Right ventricle myocardium superior (tissue), 1 donor: ENCODE measurements around the gene TWF2. TPM values are rescaled to one million over a fixed set of nuclear protein-coding genes. Genes with fewer than 3 reads are reported as not detected.
A peak's percentile ranks its signal among the peaks of the same experiment; 100 is the strongest.

ENCODE experiments used
- ATAC-seq: fragments of 200-7000 bp; cut with Tn5 transposase; one replicate; pipeline ENCODE4 v1.9.1; 2020; ENCODE audit warnings: mild to moderate bottlenecking; ENCODE audit not compliant: poor library complexity
- DNase-seq: peaks from one replicate; pipeline ENCODE4 v3.0.0-alpha.2; 2020
- intact Hi-C: fragments of 100-400 bp; cut with DNase I; formaldehyde crosslinking; loops from one replicate; pipeline ENCODE4 v1.11.2; 2022
- total RNA-seq: library from RNA; stranded (reverse); fragmentation: NEBNext Ultra II Directional; extraction: Animal tissue kit (Norgen Biotek cat#: 25700); gene quantifications from one replicate; pipeline ENCODE4 v1.2.1, GENCODE V29; 2021
- donor health status: DM: no; HTN: yes; CAD: no; lungs with severe emphysema.

Gene TWF2
- total RNA-seq, 1 donor from 2014 or later, result 131 TPM

DNA sequence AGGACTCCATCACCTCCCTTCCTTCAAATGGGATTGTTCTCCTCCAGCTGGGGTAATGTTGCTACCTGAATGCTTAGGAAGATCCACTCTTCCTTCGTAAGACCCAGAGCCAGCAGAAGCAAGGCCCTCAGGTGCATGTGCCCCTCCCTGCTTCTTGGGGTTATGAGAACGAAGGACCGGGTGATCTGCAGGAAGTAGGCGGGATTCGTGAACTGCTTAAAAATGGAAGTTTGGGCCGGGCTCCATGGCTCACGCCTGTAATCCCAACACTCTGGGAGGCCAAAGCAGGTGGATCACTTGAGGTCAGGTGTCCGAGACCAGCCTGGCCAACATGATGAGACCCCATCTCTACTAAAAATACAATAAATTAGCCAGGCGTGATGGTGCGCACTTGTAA lies 21.6 kb downstream of the TWF2 start:
- ATAC-seq (no peak), DNase-seq (no peak)
- intact Hi-C loops, result loop anchor here (10.0 kb wide), 1 partner anchor 63 kb away; the partner anchor contains the start of gene POC1A

DNA sequence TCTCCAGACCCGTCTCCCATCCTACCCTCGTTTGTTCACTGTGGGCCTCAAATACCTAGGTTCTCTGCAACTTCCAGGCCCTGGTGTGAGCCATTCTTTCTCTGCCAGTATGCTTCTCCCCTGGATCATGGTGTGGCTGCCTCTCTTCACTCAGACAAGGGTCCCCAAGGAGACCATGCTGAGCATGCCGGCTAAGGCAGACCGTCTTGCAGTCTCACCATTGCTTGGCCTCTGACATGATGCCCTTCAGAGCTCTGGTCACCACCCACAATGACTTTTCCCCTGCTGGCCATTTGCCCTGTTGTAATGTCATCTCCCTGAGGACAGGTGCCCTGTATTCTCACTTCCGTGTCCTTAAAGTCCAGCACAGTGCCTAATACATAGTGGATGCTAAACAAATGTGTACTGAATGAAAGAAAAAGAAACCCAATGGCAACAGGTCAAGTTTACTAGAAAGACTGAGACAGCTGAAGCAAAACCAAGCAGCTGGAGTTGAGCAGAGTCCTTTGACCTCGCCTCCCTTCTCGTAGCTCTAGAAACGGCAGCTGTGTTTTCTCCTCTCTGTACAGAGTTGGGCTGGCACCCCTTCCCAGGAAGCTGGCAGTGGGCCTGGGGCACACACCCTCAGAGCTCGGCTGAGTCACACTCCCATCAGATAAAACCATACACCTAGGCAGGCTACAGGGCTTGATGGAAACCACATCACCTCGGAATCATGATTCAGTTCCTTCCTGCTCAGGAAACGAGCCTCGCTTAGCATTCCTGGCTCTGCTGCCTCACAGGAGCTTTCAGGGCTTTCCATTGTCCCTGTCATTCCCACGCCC lies 22.2 kb downstream of the TWF2 start:
- intact Hi-C loops, result loop anchor here (10.0 kb wide), 1 partner anchor 62 kb away; the partner anchor contains the start of gene POC1A
- ATAC-seq (peak; percentile 47), DNase-seq (peak; percentile 77)

DNA sequence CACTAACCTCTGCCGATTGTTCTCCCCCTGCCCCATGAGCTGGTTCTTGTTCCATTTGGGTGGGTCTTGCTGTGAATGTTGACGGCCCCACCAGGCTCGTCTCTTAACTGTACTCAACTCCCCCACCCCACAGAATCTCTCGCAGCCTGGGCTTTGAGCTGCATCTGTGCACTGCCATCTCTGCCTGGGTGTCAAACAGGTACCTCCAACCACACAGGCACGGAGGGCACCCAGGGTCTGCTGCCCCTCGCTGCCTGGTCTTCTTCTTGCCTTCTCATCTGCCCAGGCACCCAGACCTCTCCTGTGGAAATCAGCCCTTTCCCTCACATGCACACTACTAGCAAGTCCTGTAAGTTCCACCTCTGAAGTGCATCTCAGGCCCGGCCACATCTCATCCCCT lies 23.6 kb downstream of the TWF2 start:
- ATAC-seq (no peak), DNase-seq (peak; percentile 33)
- intact Hi-C loops, result loop anchor here (10.0 kb wide), 1 partner anchor 61 kb away; the partner anchor contains the start of gene POC1A

- intact Hi-C loops, result loop anchor here (10.0 kb wide), 1 partner anchor 59 kb away; the partner anchor contains the start of gene POC1A
- ATAC-seq (no peak), DNase-seq (no peak)
Measured at GRCh38 chr3:52213901-52214300, 25.1 kb downstream of the TWF2 start.

- intact Hi-C loops, result loop anchor here (10.0 kb wide), 1 partner anchor 58 kb away; the partner anchor contains the start of gene POC1A
- no peak for ATAC-seq
- DNase-seq, result peak; percentile 3
Measured at GRCh38 chr3:52213005-52213404, 26.0 kb downstream of the TWF2 start.

GRCh38 chr3:52211268-52211891 lies 27.6 kb downstream of the TWF2 start:
- no peak for ATAC-seq
- intact Hi-C loops, result loop anchor here (10.0 kb wide), 1 partner anchor 57 kb away; the partner anchor contains the start of gene POC1A
- DNase-seq, result peak; percentile 4

DNA sequence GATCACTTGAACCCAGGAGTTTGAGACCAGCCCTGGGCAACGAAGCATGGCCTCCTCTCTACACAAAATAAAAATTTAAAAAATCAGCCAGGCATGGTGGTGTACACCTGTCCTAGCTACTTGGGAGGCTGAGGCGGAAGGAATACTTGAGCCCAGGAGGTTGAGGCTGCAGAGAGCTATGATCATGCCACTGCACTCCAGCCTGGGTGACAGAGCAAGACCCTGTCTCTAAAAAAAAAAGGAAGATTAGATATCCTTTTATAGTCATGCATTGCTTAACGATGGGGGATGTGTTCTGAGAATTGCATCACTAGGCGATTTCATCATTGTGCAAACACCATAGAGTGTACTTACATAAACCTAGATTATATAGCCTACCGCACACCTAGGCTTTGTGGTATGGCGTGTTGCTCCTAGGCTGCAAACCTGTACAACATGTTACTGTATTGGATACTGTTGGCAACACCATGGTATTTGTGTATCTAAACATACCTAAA lies 28.4 kb downstream of the TWF2 start:
- intact Hi-C loops, result loop anchor here (10.0 kb wide), 1 partner anchor 56 kb away; the partner anchor contains the start of gene POC1A
- no peak for DNase-seq
- ATAC-seq, result peak; percentile 51

DNA sequence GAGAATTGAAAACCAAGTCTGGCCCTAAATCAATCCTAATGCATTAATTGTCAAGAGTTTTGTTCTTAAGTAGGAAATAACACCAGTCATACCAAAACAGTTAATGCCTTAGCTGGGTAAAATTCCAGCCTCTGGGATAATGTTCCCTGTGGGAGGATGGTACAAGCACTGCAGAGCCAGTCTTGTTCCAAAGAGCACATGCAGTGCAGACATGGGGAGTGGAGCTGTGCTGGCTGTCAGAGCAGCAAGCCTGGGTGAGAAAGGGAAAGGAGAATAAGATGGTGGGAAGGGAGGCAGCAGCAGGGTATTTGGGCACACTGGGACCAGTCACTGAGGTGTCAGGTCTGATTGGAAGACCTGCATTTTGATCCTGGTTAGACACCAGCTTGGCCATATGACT lies 28.9 kb downstream of the TWF2 start:
- DNase-seq (no peak), ATAC-seq (no peak)
- intact Hi-C loops, result loop anchor here (10.0 kb wide), 1 partner anchor 55 kb away; the partner anchor contains the start of gene POC1A

DNA sequence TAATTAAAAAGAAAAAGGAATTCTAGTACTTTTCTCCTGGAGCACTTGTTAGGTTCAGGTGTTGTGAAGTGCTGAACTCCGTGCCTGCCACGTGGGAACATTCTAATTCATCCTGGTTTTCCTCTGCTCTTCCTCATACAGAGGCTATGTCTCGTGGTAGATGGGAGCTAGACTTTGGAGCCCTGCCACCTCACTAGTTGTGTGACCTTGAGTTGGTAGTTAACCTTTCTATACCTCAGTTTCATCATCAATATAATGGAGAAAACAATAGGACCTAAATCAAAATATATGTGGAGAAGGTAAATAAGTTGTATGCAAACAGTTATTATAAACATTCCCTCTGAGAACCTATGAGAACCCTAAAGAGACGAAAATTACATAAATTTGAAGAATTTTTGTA lies 30.4 kb downstream of the TWF2 start:
- ATAC-seq (no peak), DNase-seq (no peak)
- intact Hi-C loops, result no loop called here

DNA sequence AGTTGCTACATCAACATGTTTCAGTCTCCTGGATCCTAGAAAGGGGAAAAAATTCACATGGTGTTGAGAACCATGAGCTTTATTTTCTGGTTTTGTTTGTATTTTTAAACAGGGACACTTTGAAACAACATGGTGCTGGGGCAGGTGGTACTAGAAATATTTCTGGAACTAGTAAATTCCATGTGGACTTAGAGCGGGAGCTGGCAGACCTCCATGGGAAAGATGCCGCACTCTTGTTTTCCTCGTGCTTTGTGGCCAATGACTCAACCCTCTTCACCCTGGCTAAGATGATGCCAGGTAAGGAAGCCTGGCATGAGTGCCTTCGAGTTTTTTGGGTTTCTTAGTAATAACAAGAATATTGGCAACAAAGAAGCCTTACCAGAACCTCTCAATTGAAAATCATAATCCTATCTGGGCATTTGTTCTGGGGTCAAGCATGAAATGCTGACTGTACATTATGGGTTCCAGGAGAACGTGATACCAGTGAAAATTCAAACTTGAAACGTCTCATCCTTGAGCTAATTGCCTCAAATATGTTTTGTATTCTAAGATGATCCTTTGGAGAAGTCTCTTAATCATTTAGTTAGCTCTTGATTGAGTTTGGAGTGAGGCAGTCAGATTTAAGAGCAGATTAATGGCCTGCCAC lies 33.1 kb downstream of the TWF2 start:
- intact Hi-C loops, result no loop called here
- no peak for ATAC-seq
- DNase-seq, result no peak

DNA sequence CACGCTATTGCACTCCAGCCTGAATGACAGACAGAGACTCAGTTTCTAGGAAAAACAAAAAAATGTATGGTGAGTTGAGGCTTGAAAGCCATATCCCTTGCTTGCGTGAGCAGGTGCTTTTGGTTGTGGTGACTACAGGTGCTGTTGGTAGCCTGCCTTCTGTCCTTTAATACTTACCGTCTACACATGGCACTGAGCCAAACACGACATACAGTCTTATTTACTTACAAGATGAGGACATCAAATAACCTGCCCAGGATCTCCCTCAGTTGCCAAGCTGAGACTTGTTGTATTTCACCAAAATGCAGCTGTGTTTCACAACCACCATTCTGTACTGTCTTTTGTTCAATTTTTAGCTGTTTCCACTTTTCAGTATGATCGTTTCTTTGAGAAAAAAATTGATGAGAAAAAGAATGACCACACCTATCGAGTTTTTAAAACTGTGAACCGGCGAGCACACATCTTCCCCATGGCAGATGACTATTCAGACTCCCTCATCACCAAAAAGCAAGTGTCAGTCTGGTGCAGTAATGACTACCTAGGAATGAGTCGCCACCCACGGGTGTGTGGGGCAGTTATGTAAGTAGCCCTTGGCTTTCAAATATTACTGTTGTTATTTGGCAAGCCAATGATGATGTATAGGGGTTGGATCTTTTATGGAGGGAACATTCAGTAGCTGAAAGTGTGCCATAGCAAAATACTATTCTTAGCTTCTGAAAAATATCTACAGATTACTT lies 34.5 kb downstream of the TWF2 start:
- ATAC-seq, result no peak
- intact Hi-C loops, result no loop called here

DNA sequence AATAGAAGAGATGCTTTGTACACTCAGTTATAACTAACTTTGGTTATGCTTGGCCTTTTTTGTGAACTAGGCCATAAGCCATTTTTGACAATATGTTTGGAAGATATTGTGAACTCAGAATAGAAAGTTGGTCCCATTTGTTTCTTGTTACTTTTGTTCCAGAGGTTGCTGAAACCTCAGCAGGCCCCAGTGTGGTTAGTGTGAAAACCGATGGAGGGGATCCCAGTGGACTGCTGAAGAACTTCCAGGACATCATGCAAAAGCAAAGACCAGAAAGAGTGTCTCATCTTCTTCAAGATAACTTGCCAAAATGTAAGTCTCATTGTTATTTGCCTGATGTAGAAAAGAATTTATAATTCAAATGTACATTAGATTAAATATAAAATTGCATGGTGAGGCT lies 35.3 kb downstream of the TWF2 start:
- intact Hi-C loops, result no loop called here
- ATAC-seq (no peak), DNase-seq (peak; percentile 3)

More for the DNA sequence above, 34.5 kb downstream of the TWF2 start:
- DNase-seq, result peak; percentile 7

GRCh38 chr3:52202384-52203077 lies 36.4 kb downstream of the TWF2 start:
- DNase-seq (peak; percentile 9), ATAC-seq (no peak)
- intact Hi-C loops, result no loop called here

DNA sequence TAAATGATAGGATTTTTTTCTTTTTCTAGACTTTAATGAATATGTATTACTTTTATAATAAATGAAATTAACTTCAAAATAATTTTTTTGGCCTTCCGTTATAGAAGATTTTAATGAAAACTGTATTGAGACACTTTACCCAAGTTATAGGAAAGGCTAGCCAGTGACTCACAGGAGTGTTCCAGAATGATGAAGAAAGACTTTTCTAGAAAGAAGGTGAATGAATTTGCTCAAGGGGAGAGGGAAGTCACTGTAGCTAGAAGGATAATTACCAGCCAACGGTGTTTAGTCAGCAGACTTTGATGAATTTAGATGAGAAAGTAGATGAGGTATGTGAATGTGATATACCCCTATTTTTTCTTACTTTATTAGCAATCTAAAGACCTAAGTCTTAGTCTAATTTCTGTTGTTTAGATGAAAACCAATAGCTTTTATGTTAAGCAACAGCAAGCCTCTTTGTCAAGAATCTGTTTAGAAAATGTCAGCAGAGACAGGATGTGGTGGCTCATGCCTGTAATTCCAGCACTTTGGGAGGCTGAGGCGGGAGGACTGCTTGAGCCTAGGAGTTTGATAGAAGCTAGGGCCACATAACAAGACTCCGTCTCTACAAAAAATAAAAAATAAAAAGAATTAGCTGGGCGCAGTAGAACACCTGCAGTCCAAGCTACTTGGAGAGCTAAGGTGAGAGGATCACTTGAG lies 37.8 kb downstream of the TWF2 start:
- DNase-seq, result no peak
- intact Hi-C loops, result no loop called here
- ATAC-seq, result no peak

GRCh38 chr3:52198643-52199608 lies 40.0 kb downstream of the TWF2 start:
- DNase-seq, result peak; percentile 30
- intact Hi-C loops, result no loop called here
- ATAC-seq, result no peak
